Ascending aorta (tissue), 2 donors: ENCODE data around the gene TMEM255A. TPM values are rescaled to one million over a fixed set of nuclear protein-coding genes. Genes with fewer than 3 reads are reported as not detected.

Source experiments
- DNase-seq, 2 donors: peaks; one replicate each; pipeline ENCODE4 v3.0.0-alpha.2; 2019; ENCODE audit warnings: low spot score in 2 of 2
- H3K27ac ChIP-seq, 2 donors: fragments of 200-600 bp; sonication (generic); one replicate each; pipeline ENCODE4 v1.5.1; 2016 to 2017; ENCODE audit warnings: mild to moderate bottlenecking in 1 of 2
- H3K27me3 ChIP-seq: fragments of 200-600 bp; sonication (generic); one replicate; pipeline ENCODE4 v1.5.1; 2017
- H3K36me3 ChIP-seq, 2 donors: fragments of 200-600 bp; sonication (generic); one replicate each; pipeline ENCODE4 v1.5.1; 2016
- H3K4me1 ChIP-seq, 2 donors: fragments of 200-600 bp; sonication (generic); one replicate each; pipeline ENCODE4 v1.5.1; 2016 to 2017; ENCODE audit warnings: mild to moderate bottlenecking in 1 of 2
- H3K4me3 ChIP-seq, 2 donors: fragments of 200-600 bp; sonication (generic); one replicate each; pipeline ENCODE4 v1.5.1; 2016 to 2017; ENCODE audit warnings: mild to moderate bottlenecking in 1 of 2
- H3K9me3 ChIP-seq, 2 donors: fragments of 200-600 bp; sonication (generic); one replicate each; pipeline ENCODE4 v1.5.1; 2016
- CTCF ChIP-seq, 3 experiments: fragments of 200-600 bp in 2 of 3; fragments of 450-650 bp in 1 of 3; sonication (generic) in 2 of 3; IDR thresholded peaks; one replicate each; pipeline ENCODE4 v1.5.1; 2016 to 2019; ENCODE audit warnings: antibody characterized with exemption in 3 of 3, mild to moderate bottlenecking in 1 of 3, moderate library complexity in 1 of 3
- intact Hi-C: fragments of 100-400 bp; cut with DNase I; formaldehyde crosslinking; loops from one replicate; pipeline ENCODE4 v1.15.1; 2023
- total RNA-seq: library from RNA; depleted of rRNA; stranded (reverse); fragments of >200 nt; gene quantifications from one replicate; pipeline ENCODE4 v1.1.0, GENCODE V29; 2016

TMEM255A gene
- total RNA-seq, 1 donor from 2014 or later: not detected

GRCh38 chrX:120235284-120235683 is 76.0 kb downstream of the TMEM255A start:
- peaks cover 0 to 2% of the 10 kb centered on the region in 2 donors for H3K36me3 ChIP-seq
- H3K27me3 ChIP-seq: no peaks in the 10 kb centered on the region
- intact Hi-C loops: no loop called here
- no peak overlapping the region for H3K27ac ChIP-seq
- H3K4me3 ChIP-seq: no peak overlapping the region
- no peak for TF ChIP-seq CTCF (IDR thresholded peaks at IDR 0.05)
- no peak for DNase-seq
- no peaks in the 10 kb centered on the region for H3K9me3 ChIP-seq
- no peaks in the 10 kb centered on the region for H3K4me1 ChIP-seq

- intact Hi-C loops: no loop called here
- no peaks in the 10 kb centered on the region for H3K36me3 ChIP-seq
- no peak for TF ChIP-seq CTCF (IDR thresholded peaks at IDR 0.05)
- no peaks in the 10 kb centered on the region for H3K27me3 ChIP-seq
- no peak for DNase-seq
- no peak overlapping the region for H3K4me3 ChIP-seq
- no peaks in the 10 kb centered on the region for H3K9me3 ChIP-seq
- no peak overlapping the region for H3K27ac ChIP-seq
- no peaks in the 10 kb centered on the region for H3K4me1 ChIP-seq
Observed at GRCh38 chrX:120228187-120228908, 82.9 kb downstream of the TMEM255A start.

- no peak for TF ChIP-seq CTCF (IDR thresholded peaks at IDR 0.05)
- no peak for DNase-seq
- Histone ChIP-seq H3K9me3 (no peaks in the 10 kb centered on the region), H3K27ac (no peak overlapping the region), H3K4me1 (no peaks in the 10 kb centered on the region), H3K27me3 (no peaks in the 10 kb centered on the region), H3K36me3 (no peaks in the 10 kb centered on the region), H3K4me3 (no peak overlapping the region)
- intact Hi-C loops: no loop called here
Observed at GRCh38 chrX:120224388-120224787, 86.9 kb downstream of the TMEM255A start.

GRCh38 chrX:120223374-120223773 is 87.9 kb downstream of the TMEM255A start:
- Histone ChIP-seq H3K27me3 (no peaks in the 10 kb centered on the region), H3K4me1 (no peaks in the 10 kb centered on the region), H3K9me3 (no peaks in the 10 kb centered on the region), H3K27ac (no peak overlapping the region), H3K4me3 (no peak overlapping the region), H3K36me3 (no peaks in the 10 kb centered on the region)
- no peak for TF ChIP-seq CTCF (IDR thresholded peaks at IDR 0.05)
- intact Hi-C loops: no loop called here
- no peak for DNase-seq

GRCh38 chrX:120213438-120214265 is 97.6 kb downstream of the TMEM255A start:
- TF ChIP-seq CTCF (IDR thresholded peaks at IDR 0.05): peak; percentile 25 to 75 (median 68)
- Histone ChIP-seq H3K4me3 (no peak overlapping the region), H3K36me3 (no peaks in the 10 kb centered on the region), H3K27me3 (no peaks in the 10 kb centered on the region), H3K9me3 (no peaks in the 10 kb centered on the region), H3K27ac (no peak overlapping the region), H3K4me1 (no peaks in the 10 kb centered on the region)
- no peak for DNase-seq
- intact Hi-C loops: loop anchor here (10.0 kb wide), 1 partner anchor 79 kb away; no protein-coding TSS in a partner anchor

Other genes starting within 250 kb of the TMEM255A start
- gene RHOXF2B, start 233.8 kb downstream of the TMEM255A start, total RNA-seq: not detected
- gene RHOXF1, start 195.5 kb downstream of the TMEM255A start, total RNA-seq: not detected
- not detected for gene RHOXF2, start 152.8 kb downstream of the TMEM255A start, total RNA-seq
- gene ZBTB33, start 60.6 kb downstream of the TMEM255A start, total RNA-seq: 3.6 TPM
- not detected for gene ATP1B4, start 50.6 kb upstream of the TMEM255A start, total RNA-seq
- gene LAMP2, start 157.8 kb upstream of the TMEM255A start, total RNA-seq: 60.1 TPM
- 22.7 TPM for gene CUL4B, start 249.5 kb upstream of the TMEM255A start, total RNA-seq